NCI-H2196 (cell line): Measurements from ENCODE around the gene CCM2.
A peak's percentile ranks its signal among the peaks of the same experiment; 100 is the strongest.

Source experiments
- DNase-seq: peaks from one replicate; lab custom pipeline; 2025; ENCODE audit not compliant: unreplicated experiment; lab: John Stamatoyannopoulos, UW

Gene CCM2

DNA sequence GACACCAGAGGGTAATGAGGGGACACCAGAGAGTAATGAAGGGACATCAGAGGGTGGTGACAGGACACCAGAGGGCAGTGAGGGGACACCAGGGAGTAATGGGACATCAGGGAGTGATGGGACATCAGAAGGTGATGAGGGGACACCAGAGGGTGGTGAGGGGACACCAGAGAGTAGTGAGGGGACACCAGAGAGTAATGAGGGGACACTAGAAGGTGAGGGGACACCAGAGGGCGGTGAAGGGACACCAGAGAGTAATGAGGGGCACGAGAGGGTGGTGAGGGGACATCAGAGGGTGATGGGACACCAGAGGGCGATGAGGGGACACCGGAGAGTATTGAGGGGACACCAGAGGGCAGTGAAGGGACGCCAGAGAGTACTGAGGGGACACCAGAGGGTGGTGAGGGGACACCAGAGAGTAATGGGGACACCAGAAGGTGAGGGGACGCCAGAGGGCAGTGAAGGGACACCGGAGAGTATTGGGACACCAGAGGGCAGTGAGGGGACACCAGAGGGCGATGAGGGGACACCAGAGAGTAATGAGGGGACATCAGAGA lies 78.2 kb downstream of the CCM2 start:
- no peak for DNase-seq

DNA sequence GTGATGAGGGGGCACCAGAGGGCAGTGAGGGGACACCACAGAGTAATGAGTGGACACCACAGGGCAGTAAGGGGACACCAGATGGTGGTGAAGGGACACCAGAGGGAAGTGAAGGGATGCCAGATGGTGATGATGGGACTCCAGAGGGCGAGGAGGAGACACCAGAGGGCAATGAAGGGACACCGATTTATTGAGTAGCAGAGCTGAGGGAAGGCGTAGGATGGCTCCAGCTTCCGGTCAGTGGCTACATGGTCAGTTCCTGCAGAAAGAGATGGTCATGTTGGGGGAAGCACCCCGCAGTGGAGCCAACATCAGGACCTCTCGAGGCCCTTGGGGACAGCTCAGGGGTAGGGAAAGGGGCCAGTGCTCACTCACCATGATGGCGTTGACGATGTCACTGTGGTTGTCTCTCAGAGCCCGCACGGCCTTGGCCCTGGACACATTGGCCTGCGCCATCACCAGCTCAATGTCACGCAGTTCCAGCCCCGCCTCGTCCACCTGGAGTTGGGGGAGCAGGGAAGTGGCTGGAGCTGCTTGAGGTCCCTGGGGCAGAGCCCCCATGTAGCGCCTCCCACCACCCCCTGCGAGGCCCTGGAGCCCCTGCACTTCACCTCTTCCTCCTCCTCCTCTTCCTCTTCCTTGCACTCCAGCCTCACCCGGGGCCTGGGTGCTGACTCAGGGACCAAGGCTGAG lies 80.4 kb downstream of the CCM2 start:
- DNase-seq = no peak

DNA sequence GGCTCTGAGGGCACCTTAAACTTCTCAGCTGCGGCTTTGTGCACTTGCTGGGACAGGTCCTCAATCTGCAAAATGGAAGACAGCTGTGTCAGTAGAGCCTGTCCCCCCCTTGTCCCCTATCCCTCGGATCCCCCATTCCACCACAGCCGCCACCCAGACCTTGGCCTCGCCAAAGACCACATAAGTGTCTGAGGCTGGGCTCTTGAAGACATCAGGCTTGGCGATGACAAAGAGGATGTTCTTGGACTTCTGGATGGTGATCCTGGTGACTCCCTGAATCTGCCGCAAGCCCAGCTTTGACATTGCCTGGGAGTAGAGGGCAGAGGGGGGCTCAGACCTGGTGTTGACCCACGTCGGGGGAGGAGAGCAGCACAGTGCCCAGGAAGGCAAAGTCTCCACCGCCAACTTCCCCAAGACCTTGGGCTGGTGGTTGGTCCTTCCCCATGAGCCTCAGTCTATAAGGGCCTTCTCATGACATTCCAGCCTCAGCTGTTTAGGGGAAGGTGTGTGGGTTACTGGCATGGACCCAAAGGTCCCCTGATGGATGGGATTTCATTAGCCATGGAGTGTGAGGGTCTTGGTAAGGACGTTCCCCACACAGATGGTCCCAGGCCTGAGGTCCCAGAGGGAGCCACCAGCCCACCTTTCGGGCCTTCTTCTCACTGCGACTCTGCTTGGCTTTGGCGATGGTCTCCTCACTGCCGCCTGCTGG lies 81.1 kb downstream of the CCM2 start:
- DNase-seq = no peak

DNA sequence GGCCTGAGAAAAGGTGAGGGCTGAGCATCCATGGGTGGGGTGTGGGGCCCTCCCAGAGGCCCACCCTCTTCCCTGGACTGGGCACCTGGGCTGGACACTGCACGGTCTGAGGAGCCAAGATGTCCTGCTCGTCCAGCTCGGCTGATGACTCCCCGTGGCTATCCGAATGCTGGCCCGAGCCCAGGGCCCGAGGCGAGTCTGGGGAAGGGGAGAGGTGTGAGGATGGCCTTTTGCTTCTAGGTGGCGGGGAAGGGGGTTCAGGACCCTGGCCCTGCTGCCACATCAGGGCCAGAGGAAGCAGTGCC lies 81.6 kb downstream of the CCM2 start:
- DNase-seq = no peak

DNA sequence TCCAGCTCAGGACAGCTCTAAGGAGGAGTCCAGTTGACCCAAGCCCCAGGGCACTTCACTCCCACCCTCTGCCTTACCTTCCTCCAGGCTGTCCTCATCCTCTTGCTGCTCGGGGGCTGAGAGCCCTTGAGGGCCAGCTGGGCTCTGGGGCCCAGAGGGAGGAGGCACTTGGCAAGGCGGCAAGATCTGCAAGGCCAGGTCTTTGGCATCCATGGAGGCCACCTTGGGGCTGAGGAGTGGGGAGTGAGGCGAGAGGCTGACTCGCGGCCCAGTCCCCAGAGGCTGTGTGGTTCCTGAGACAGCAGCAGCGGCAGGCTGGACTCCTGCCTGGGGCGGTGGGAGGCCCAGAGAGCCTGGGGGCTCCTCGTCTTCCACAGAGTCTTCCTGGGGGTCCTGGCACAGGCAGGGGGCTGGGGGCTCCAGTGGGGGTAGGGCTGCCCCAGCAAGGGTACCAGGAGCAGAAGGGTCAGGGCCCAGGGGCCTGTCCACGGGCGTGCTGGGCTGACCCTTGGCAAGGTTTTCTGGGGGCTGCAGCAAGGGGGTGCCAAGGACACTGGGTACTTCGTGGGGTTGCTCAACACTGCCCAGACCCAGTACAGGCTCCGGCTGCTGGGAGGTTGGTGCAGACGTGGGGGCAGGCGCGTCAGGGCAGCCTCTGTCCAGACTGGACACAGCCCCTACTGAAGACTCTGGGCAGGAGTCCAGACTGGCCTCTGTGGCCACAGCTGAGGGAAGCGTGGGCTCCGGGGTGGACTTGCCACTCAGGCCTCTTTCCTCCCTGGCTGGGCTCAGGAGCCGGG lies 82.2 kb downstream of the CCM2 start:
- no peak for DNase-seq

DNA sequence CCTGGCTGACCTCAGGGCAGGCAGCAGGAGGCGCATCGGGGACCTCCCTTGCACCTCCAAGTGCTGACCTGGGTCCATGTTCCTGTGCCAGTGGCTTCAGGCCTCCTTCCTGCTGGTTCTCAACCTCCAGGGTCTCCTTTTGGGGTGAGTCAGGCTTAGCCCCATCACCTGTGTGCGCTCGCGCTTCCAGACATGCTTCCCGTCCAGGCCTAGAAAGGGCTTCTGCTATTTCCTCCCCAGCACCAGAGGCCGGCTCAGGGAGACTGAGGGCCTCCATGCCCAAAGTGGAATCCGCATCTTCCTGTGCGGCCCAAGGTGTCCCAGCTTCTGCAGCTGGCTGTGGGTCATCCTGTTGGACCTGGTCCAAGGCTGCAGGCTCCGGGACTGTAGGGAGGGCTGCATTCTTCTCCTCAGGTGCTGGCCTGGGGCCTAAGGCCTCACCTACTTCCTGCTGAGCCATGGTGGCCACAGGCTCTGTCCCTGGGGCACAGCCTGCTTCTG lies 82.9 kb downstream of the CCM2 start:
- DNase-seq = no peak

DNA sequence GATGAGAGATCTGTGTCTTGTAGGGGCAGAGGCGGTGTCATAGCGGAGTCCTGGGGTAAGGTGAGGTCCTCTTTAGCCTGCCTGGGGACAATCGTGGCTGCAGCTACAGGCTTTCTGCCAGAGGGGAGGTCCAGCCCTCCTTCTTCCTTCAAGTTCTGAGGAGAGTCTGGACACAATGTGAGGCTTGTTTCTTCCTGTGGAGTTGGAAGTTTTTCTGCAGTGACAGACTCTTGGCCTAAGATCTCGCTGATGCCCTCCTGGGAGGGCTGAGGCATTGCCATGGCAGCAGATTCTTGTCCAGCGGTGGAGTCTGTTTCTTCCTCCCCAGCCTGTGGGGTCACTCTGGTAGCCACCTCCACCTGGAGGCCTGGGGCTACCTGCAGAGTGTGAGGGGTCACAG lies 84.3 kb downstream of the CCM2 start:
- no peak for DNase-seq

DNA sequence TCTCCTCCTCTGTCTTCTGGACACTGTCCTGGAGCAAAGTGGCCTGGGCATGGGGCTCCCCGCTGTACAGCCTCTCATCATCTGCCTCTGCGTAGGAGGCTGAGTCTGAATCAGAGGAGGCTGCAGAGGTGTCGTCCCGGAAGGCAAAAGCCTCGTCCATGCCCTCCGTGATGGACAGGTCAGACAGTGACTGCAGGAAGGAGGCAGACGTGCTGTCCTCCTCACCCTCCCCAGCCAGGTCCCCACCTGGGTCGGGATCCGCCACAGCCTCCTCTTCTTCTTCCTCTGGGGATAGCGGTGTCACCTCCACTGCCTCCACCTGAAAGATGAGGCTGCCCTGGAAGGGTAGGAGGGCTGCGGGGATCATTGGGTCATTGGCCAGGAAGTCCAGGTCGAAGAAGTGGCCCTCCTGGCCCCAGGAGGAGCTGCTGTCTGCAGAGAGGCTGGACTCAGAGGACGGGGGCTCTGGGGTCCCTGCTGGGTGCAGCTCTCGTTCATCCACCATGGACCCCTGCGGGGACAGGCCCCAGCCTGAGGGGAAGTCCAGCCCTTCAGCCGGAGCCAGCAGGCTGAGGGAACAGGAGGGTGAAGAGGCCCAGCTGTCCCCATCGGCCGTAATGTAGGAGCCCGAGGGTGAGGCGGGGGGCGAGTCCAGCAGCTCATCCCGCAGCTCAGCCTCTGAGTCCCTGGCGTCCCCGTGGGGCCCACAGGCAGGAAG lies 85.1 kb downstream of the CCM2 start:
- no peak for DNase-seq

DNA sequence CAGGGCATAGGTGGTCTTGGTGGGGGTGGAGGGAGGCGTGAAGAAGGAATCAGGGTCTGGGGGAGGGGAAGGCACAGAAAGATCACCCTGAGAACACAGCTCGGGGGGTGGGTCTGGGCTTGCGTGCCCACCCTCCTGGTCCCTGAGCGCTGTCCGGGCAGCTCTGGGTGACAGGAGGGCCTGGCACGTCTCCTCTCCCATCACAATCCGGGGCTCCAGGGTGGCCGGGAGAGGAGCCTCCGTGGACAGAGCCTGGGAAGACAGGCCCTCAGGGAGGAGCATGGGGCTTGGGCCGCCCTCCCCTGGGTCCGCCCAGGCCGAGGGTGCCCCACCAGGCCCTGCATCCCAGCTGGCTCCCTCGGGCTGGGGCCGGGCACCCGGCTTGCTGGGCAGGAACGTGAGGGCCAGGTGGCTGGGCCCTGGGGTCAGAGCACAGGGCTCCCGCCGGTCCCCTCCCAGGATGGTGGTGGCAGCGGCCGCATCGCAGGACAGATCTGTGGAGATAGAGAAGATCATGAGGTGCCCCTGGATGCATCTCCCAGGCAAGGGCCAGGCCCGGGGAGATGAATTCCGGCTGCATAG lies 85.7 kb downstream of the CCM2 start:
- no peak for DNase-seq

DNA sequence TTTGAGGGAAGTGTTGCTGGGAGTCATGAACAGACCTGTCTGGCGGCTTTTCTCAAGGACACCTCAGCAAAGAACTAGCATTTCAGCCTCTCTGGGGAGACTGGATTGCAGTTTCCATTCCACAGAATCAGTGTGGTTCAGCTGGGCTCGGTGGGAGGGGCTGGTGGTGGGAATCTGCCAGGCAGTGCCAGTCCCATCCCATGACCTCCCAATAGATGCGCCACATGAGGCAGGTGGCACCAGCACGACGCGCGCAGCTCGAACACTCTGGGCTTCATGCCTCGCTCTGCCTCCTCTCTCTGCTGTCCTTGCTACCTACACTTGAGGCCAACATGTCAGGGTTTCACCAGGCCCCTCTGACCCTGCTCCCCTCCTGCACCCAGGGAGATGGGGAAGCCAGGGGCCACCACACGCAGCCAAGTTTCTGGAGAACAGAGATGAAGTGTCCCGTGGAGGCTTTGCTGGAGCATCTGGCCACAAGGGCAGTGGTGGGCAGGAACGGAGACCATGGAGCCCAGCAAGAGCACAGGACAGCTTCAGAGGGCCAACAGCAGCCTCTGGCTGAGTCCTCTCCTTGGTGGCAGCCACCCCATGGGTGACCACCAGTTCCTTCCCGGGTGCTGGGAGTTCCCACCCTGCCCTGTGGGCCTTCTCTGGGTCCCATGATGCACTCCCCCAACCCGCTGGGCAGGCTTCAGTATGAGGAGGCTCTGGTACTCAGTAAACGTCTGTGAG lies 86.5 kb downstream of the CCM2 start:
- no peak for DNase-seq

DNA sequence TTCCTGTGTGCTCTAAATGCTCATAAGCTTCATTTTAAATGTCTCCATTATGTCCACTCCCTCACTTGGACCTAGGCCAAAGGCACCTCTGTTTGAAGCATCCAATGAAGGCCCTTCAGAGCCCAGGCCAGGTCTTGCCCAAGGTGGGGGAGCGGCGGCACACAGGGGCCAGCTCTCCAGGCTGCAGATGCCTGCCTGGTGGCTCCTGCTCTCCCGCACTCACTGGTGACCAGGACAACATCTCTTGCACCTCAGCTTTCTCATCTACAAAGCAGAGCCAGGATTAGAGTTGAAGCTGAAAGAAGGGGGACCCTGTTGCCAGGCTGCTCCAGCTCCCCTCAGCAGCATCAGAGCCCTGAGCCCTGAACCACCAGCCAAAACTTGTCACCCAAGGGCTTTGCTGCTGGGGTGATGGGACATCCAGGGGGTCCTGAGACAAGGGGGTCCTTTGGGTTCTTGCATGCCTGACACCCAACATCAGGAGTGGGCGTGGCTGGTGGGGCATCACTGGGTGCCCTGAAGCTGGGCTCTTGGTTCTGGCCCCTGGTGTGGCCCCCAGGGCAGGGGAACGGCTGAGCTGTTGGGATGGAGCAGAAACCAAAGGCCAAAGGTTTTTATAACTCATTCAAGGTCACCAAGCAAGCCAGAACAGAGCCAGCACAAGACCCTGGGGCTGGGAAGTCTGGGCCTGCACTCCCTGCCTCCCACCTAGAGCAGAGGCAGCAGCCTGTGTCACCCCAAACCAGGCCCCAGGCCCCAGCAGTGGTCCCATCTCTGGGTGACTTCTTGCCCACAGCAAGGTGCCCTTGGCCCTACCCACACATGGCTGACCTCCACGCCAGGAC lies 87.5 kb downstream of the CCM2 start:
- DNase-seq = no peak

DNA sequence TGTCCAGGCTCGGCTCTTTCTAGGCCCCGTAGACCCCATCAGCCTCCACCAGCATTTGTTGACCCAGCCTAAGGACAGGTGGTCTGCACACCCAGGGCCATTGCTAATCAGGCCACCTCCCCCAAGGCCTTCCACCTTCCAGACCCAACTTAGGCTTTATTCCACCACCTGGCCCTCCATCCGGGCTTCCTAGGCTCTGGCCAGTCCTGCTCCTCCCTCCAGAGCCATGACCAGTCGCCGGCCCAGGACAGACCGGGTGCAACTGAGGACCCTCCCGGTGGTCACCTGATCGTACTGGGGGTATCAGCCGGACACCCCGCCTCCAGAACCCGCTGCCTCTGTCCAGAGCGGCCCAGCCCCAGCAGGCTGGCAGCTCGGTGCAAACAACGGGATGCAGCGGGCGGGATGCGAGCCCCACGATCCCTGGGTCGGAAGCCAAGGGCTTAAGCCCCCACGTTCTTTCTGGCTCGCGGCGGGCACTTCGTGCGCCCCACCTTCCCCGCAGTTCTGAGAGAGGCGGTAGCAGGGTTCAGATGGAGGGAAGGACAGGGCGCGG lies 88.2 kb downstream of the CCM2 start:
- no peak for DNase-seq

DNA sequence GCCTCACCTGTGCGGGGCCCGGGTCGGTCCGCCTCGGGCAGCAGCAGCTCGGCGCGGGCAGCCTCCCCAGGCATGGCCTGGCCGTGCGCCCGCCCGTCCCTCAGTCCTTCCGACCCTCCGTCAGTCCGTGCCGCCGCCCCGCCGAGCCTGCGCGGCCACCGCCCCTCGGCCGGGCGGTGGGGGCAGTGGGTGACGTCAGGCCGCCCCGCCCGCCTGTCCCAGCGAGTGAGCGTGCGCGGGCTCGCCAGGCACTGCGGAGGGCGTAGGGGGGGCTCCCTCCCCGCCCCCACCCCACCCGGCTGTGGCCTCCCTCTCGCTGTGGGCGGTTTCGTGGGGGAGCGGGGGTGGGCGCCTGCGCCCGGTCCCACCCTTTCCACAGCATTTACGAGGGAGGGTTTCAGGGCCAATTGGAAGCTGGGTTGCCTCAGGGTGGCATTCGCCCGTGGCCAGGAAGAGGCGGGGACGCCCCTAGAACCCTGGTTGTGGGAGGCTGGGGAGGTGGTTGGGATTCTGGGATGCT lies 88.9 kb downstream of the CCM2 start, which contains the start of gene NACAD:
TSS of gene NACAD (minus strand) at position 149 of the 520 bp plus-strand sequence. CDS start at position 74, 75 bp downstream.
- DNase-seq = peak; percentile 55

DNA sequence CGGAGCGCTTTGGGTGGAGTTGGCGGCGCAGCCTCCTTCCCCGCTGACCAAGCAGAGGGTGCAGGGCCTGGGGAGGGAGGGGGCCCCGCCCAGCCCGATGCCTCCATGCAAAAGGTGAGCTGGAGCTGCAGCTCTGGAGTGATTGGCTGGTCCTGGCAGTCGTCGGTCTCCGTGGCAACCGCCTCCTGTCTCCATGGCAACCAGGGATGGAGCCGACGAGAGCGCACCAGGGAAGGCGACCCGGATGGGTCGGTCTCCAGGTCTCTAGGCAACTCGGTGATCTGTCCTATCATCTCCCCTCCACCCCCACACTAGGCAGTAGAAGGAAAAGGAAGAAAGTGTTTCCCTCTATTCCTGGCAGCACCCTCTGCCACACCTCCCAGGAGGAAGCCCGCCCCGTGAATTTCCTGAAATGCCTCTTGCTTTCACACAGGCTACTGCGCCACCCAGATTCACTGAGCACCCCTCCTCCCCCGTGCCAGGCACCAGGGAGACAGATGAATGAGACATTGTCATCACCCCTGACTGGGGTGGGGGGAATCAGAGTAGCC lies 89.4 kb downstream of the CCM2 start:
- DNase-seq = peak; percentile 94

DNA sequence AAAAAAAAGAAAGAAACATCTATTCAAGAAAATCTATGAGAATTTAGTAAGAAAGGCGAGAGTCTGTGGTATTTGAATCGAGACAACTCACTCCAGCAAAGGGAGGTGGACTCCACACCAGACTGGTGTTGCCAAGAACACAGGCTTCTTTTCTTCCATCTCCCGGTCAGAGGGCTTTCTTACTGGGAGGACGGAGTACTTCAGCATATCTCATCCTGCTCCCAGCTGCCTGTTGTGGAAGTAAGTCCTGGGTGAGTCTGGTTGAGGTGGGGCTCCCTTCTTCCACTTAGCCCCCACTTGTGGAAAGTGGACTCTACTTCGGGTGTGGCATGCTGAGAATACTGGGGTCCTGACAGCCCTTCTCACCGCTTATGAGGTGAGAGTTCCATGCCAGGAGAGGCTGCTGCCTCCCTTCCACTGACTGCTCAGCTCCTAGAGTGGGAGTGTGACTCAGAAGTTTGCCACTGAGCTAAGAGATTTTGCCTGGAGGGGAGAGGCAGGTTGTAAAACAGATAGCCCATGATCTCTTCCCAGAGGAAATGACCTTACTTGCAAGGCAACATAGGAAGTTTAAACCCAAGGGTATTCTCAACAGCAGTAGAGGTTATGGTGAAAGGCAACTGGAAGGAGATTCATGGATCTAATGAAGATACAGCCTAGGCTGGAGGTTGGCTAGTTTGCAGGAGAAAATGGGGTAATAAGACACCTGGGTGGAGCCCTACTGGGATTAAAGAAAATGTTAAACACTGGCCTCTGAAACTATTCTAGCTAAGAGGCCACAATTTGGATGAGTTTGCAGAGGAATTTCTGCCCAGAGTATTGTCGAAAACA lies 92.3 kb downstream of the CCM2 start:
- no peak for DNase-seq

DNA sequence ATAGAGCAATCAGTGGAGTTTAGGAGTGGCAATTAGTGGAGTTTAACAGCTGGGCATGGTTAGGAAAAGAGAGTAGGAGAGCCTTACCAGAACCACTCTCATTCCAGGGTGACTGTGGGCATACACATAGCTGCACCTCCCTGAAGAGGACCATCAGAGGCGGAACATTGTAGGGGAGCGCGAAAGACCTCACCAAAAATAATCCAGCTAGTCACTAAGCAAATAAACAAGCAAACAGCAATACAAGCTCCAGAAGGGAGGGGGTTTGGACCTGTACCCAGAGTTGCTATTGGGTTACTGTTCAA lies 92.9 kb downstream of the CCM2 start:
- no peak for DNase-seq
